ENCODE results near the gene DAZAP1.
"Not testable (repeated sequence)": the region's sequence is repeated elsewhere in the genome, so short reads cannot be mapped to it uniquely, and the experiment has no call there.

Gene DAZAP1

GRCh38 chr19:1474011-1474764, 66.8 kb downstream of the DAZAP1 start:
- H3K4me3 ChIP-seq (ENCODE audit: insufficient read depth, low read length, poor library complexity, severe bottlenecking): no peak overlapping the region
- no peaks in the 10 kb centered on the region for H3K27me3 ChIP-seq (ENCODE audit: low read length)
- H3K4me2 ChIP-seq (ENCODE audit: low read depth, low read length, poor library complexity, severe bottlenecking): no peak overlapping the region
- peaks cover 3% of the 10 kb centered on the region; the same call in 1 of the 2 replicates for H4K20me1 ChIP-seq (ENCODE audit: low read depth, low read length)
- no peak overlapping the region for H2AFZ ChIP-seq (ENCODE audit: low read depth, low read length, severe bottlenecking)
- no peak overlapping the region for H3K27ac ChIP-seq (ENCODE audit: low read depth, low read length)
- H3K9me3 ChIP-seq (ENCODE audit: insufficient read depth, low read length): no peaks in the 10 kb centered on the region
- H3F3A ChIP-seq (ENCODE audit: insufficient read depth): no peaks in the 10 kb centered on the region
- TF ChIP-seq CTCF (IDR thresholded peaks at IDR 0.05; ENCODE audit: insufficient read depth, low read length, poor library complexity, severe bottlenecking): no peak
- H3K9ac ChIP-seq (ENCODE audit: low read length): no peak overlapping the region
- H3K9me2 ChIP-seq (replicated peaks; ENCODE audit: insufficient read depth, low read length): no peaks in the 10 kb centered on the region
- peaks cover 20% of the 10 kb centered on the region for H3K79me2 ChIP-seq (ENCODE audit: insufficient read depth, low read length)
- no peaks in the 10 kb centered on the region for H3K36me3 ChIP-seq (ENCODE audit: low read length)

GRCh38 chr19:1474765-1475351, 67.5 kb downstream of the DAZAP1 start:
- TF ChIP-seq CTCF (IDR thresholded peaks at IDR 0.05; ENCODE audit: insufficient read depth, low read length, poor library complexity, severe bottlenecking) (no peak), EZH2phosphoT487 (conservative IDR thresholded peaks at IDR 0.05; ENCODE audit: low read length) (no peak)
- Histone ChIP-seq H3K4me2 (ENCODE audit: low read depth, low read length, poor library complexity, severe bottlenecking) (no peak overlapping the region), H3K36me3 (ENCODE audit: low read length) (no peaks in the 10 kb centered on the region), H3K9ac (ENCODE audit: low read length) (no peak overlapping the region), H3K79me2 (ENCODE audit: insufficient read depth, low read length) (peaks cover 20% of the 10 kb centered on the region), H3F3A (ENCODE audit: insufficient read depth) (no peaks in the 10 kb centered on the region), H4K20me1 (ENCODE audit: low read depth, low read length) (peaks cover 3% of the 10 kb centered on the region; the same call in 1 of the 2 replicates), H3K9me3 (ENCODE audit: insufficient read depth, low read length) (no peaks in the 10 kb centered on the region), H3K4me3 (ENCODE audit: insufficient read depth, low read length, poor library complexity, severe bottlenecking) (no peak overlapping the region), H3K27me3 (ENCODE audit: low read length) (no peaks in the 10 kb centered on the region), H3K27ac (ENCODE audit: low read depth, low read length) (no peak overlapping the region), H2AFZ (ENCODE audit: low read depth, low read length, severe bottlenecking) (no peak overlapping the region), H3K9me2 (replicated peaks; ENCODE audit: insufficient read depth, low read length) (no peaks in the 10 kb centered on the region)

GRCh38 chr19:1475751-1476437, 68.5 kb downstream of the DAZAP1 start:
- no peak overlapping the region for H3K27ac ChIP-seq (ENCODE audit: low read depth, low read length)
- no peak overlapping the region for H3K4me3 ChIP-seq (ENCODE audit: insufficient read depth, low read length, poor library complexity, severe bottlenecking)
- no peaks in the 10 kb centered on the region for H3K36me3 ChIP-seq (ENCODE audit: low read length)
- no peaks in the 10 kb centered on the region for H3K27me3 ChIP-seq (ENCODE audit: low read length)
- H3K79me2 ChIP-seq (ENCODE audit: insufficient read depth, low read length): peaks cover 20% of the 10 kb centered on the region
- peaks cover 3% of the 10 kb centered on the region; the same call in 1 of the 2 replicates for H4K20me1 ChIP-seq (ENCODE audit: low read depth, low read length)
- no peak overlapping the region for H3K9ac ChIP-seq (ENCODE audit: low read length)
- H2AFZ ChIP-seq (ENCODE audit: low read depth, low read length, severe bottlenecking): no peak overlapping the region
- H3K9me2 ChIP-seq (replicated peaks; ENCODE audit: insufficient read depth, low read length): no peaks in the 10 kb centered on the region
- no peak overlapping the region for H3K4me2 ChIP-seq (ENCODE audit: low read depth, low read length, poor library complexity, severe bottlenecking)
- H3F3A ChIP-seq (ENCODE audit: insufficient read depth): peaks cover 7% of the 10 kb centered on the region; the same call in 1 of the 2 replicates
- TF ChIP-seq EZH2phosphoT487 (conservative IDR thresholded peaks at IDR 0.05; ENCODE audit: low read length) (no peak), CTCF (IDR thresholded peaks at IDR 0.05; ENCODE audit: insufficient read depth, low read length, poor library complexity, severe bottlenecking) (no peak)
- H3K9me3 ChIP-seq (ENCODE audit: insufficient read depth, low read length): no peaks in the 10 kb centered on the region

- H3K9ac ChIP-seq (ENCODE audit: low read length); H3K4me3 ChIP-seq (ENCODE audit: insufficient read depth, low read length, poor library complexity, severe bottlenecking); H3K9me3 ChIP-seq (ENCODE audit: insufficient read depth, low read length); H4K20me1 ChIP-seq (ENCODE audit: low read depth, low read length); H3K36me3 ChIP-seq (ENCODE audit: low read length); H3K27me3 ChIP-seq (ENCODE audit: low read length); H3K27ac ChIP-seq (ENCODE audit: low read depth, low read length); H3K9me2 ChIP-seq (replicated peaks; ENCODE audit: insufficient read depth, low read length); H3F3A ChIP-seq (ENCODE audit: insufficient read depth); H2AFZ ChIP-seq (ENCODE audit: low read depth, low read length, severe bottlenecking); H3K4me2 ChIP-seq (ENCODE audit: low read depth, low read length, poor library complexity, severe bottlenecking): not testable (repeated sequence)
- peaks cover 20% of the 10 kb centered on the region for H3K79me2 ChIP-seq (ENCODE audit: insufficient read depth, low read length)
Observed at GRCh38 chr19:1477056-1477455, 69.7 kb downstream of the DAZAP1 start.
